C4-2B (cell line): ENCODE results near the gene DOCK3.

ENCODE experiments used
- ZFX ChIP-seq: fragments of 450-650 bp; IDR thresholded peaks from 2 replicates; pipeline ENCODE4 v1.6.1; 2017
- TF ChIP-seq, protein P1 (sequence below): fragments of 450-650 bp; conservative IDR thresholded peaks from 2 replicates; pipeline ENCODE4 v1.5.1; 2017; ENCODE audit warnings: mild to moderate bottlenecking

- TF ChIP-seq, protein P1, sequence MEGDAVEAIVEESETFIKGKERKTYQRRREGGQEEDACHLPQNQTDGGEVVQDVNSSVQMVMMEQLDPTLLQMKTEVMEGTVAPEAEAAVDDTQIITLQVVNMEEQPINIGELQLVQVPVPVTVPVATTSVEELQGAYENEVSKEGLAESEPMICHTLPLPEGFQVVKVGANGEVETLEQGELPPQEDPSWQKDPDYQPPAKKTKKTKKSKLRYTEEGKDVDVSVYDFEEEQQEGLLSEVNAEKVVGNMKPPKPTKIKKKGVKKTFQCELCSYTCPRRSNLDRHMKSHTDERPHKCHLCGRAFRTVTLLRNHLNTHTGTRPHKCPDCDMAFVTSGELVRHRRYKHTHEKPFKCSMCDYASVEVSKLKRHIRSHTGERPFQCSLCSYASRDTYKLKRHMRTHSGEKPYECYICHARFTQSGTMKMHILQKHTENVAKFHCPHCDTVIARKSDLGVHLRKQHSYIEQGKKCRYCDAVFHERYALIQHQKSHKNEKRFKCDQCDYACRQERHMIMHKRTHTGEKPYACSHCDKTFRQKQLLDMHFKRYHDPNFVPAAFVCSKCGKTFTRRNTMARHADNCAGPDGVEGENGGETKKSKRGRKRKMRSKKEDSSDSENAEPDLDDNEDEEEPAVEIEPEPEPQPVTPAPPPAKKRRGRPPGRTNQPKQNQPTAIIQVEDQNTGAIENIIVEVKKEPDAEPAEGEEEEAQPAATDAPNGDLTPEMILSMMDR = no peak
- no peak for TF ChIP-seq ZFX
Observed at GRCh38 chr3:50947419-50947818, 272.7 kb downstream of the DOCK3 start.
